NT2/D1 (cell line): ENCODE measurements around the gene POLR3A.

Source experiments
- DNase-seq: peaks from one replicate; pipeline ENCODE4 v3.0.0-alpha.2; 2011; ENCODE audit warnings: low read depth, low spot score
- H3K27me3 ChIP-seq: 2 replicates; pipeline ENCODE4 v1.6.0; 2011; ENCODE audit warnings: mild to moderate bottlenecking; ENCODE audit not compliant: insufficient read length, insufficient read depth
- H3K36me3 ChIP-seq: 2 replicates; pipeline ENCODE4 v1.6.1; 2011; ENCODE audit warnings: mild to moderate bottlenecking, low read length, mixed read lengths; ENCODE audit not compliant: insufficient read depth, insufficient read length
- H3K4me1 ChIP-seq: 2 replicates; pipeline ENCODE4 v1.5.1; 2011; ENCODE audit not compliant: insufficient read depth, insufficient read length
- H3K4me3 ChIP-seq: 2 replicates; pipeline ENCODE4 v1.5.1; 2011; ENCODE audit warnings: low read depth; ENCODE audit not compliant: insufficient read length
- H3K9ac ChIP-seq: 2 replicates; pipeline ENCODE4 v1.6.0; 2011; ENCODE audit warnings: low read depth; ENCODE audit not compliant: insufficient read length
- H3K9me3 ChIP-seq: 2 replicates; pipeline ENCODE4 v1.5.1; 2011; ENCODE audit warnings: mild to moderate bottlenecking, low read length; ENCODE audit not compliant: insufficient read depth
- SUZ12 ChIP-seq: IDR thresholded peaks from 2 replicates; pipeline ENCODE4 v1.6.1; 2011; ENCODE audit not compliant: insufficient read length, insufficient read depth; ENCODE audit errors: extremely low read depth
- YY1 ChIP-seq: IDR thresholded peaks from 2 replicates; pipeline ENCODE4 v1.6.1; 2011; ENCODE audit not compliant: insufficient read length, insufficient read depth
- ZNF274 ChIP-seq: IDR thresholded peaks from 2 replicates; pipeline ENCODE4 v1.6.1; 2011; ENCODE audit warnings: mild to moderate bottlenecking, low read depth, low read length

Gene POLR3A

GRCh38 chr10:78013564-78013963 is 15.8 kb downstream of the POLR3A start:
- no peak overlapping the region for H3K4me3 ChIP-seq
- peaks cover 86% of the 10 kb centered on the region for H3K36me3 ChIP-seq
- H3K4me1 ChIP-seq = no peaks in the 10 kb centered on the region
- no peak for TF ChIP-seq ZNF274
- no peak for TF ChIP-seq YY1
- no peak for TF ChIP-seq SUZ12
- no peak overlapping the region for H3K9ac ChIP-seq
- no peaks in the 10 kb centered on the region for H3K9me3 ChIP-seq
- no peak for DNase-seq
- H3K27me3 ChIP-seq = no peaks in the 10 kb centered on the region

- no peak overlapping the region for H3K4me3 ChIP-seq
- no peaks in the 10 kb centered on the region for H3K27me3 ChIP-seq
- peaks cover 81% of the 10 kb centered on the region for H3K36me3 ChIP-seq
- H3K9ac ChIP-seq = no peak overlapping the region
- no peaks in the 10 kb centered on the region for H3K9me3 ChIP-seq
- TF ChIP-seq SUZ12 (no peak), ZNF274 (no peak), YY1 (no peak)
- no peaks in the 10 kb centered on the region for H3K4me1 ChIP-seq
- DNase-seq = no peak
Observed at GRCh38 chr10:78011065-78011464, 18.2 kb downstream of the POLR3A start.

GRCh38 chr10:78010278-78010677 is 19.0 kb downstream of the POLR3A start:
- DNase-seq = no peak
- no peaks in the 10 kb centered on the region for H3K4me1 ChIP-seq
- TF ChIP-seq YY1 = no peak
- no peak for TF ChIP-seq SUZ12
- TF ChIP-seq ZNF274 = no peak
- no peak overlapping the region for H3K9ac ChIP-seq
- no peaks in the 10 kb centered on the region for H3K9me3 ChIP-seq
- H3K36me3 ChIP-seq = peaks cover 81% of the 10 kb centered on the region
- H3K4me3 ChIP-seq = no peak overlapping the region
- H3K27me3 ChIP-seq = no peaks in the 10 kb centered on the region

- TF ChIP-seq YY1 (no peak), ZNF274 (no peak), SUZ12 (no peak)
- Histone ChIP-seq H3K9ac (no peak overlapping the region), H3K27me3 (no peaks in the 10 kb centered on the region), H3K4me3 (no peak overlapping the region), H3K9me3 (no peaks in the 10 kb centered on the region), H3K4me1 (no peaks in the 10 kb centered on the region), H3K36me3 (peaks cover 83% of the 10 kb centered on the region)
- no peak for DNase-seq
Observed at GRCh38 chr10:78009662-78010061, 19.7 kb downstream of the POLR3A start.

GRCh38 chr10:78007172-78007571 is 22.1 kb downstream of the POLR3A start:
- Histone ChIP-seq H3K4me1 (no peaks in the 10 kb centered on the region), H3K9me3 (no peaks in the 10 kb centered on the region), H3K9ac (no peak overlapping the region), H3K36me3 (peaks cover 85% of the 10 kb centered on the region), H3K27me3 (no peaks in the 10 kb centered on the region), H3K4me3 (no peak overlapping the region)
- TF ChIP-seq ZNF274 = no peak
- no peak for TF ChIP-seq SUZ12
- TF ChIP-seq YY1 = no peak
- no peak for DNase-seq

- no peak overlapping the region for H3K9ac ChIP-seq
- H3K4me3 ChIP-seq = no peak overlapping the region
- DNase-seq = no peak
- no peaks in the 10 kb centered on the region for H3K27me3 ChIP-seq
- H3K36me3 ChIP-seq = peaks cover 87% of the 10 kb centered on the region
- TF ChIP-seq SUZ12 (no peak), YY1 (no peak), ZNF274 (no peak)
- no peaks in the 10 kb centered on the region for H3K9me3 ChIP-seq
- no peaks in the 10 kb centered on the region for H3K4me1 ChIP-seq
Observed at GRCh38 chr10:78004215-78005026, 24.9 kb downstream of the POLR3A start.

GRCh38 chr10:78002541-78003288 is 26.6 kb downstream of the POLR3A start:
- no peak for TF ChIP-seq SUZ12
- TF ChIP-seq ZNF274 = no peak
- TF ChIP-seq YY1 = no peak
- peaks cover 77% of the 10 kb centered on the region for H3K36me3 ChIP-seq
- H3K9me3 ChIP-seq = no peaks in the 10 kb centered on the region
- H3K4me3 ChIP-seq = no peak overlapping the region
- DNase-seq = no peak
- H3K27me3 ChIP-seq = no peaks in the 10 kb centered on the region
- H3K4me1 ChIP-seq = no peaks in the 10 kb centered on the region
- no peak overlapping the region for H3K9ac ChIP-seq
